Measurements from ENCODE around the gene SEMA3D. TPM values are rescaled to one million over a fixed set of nuclear protein-coding genes. Genes with fewer than 3 reads are reported as not detected.

The SEMA3D gene
- total RNA-seq, 1 experiment from 2014 or later, result 23.3 TPM

GRCh38 chr7:84949501-84949900 is 237.4 kb downstream of the SEMA3D start:
- BruUV-seq (replicated peaks), result no TSS peak
- no peaks in the 10 kb centered on the region for H3K4me1 ChIP-seq (ENCODE audit: insufficient read depth, low read length, poor library complexity, severe bottlenecking)
- H3K36me3 ChIP-seq (ENCODE audit: insufficient read depth, low read length, poor library complexity, severe bottlenecking), result no peaks in the 10 kb centered on the region
- H3K4me3 ChIP-seq (ENCODE audit: low read depth, low read length, poor library complexity, severe bottlenecking), result no peak overlapping the region
- CTCF ChIA-PET, result no interaction called here
- no peaks in the 10 kb centered on the region for H3K27me3 ChIP-seq (replicated peaks; ENCODE audit: insufficient read depth, low read depth, low read length, poor library complexity)
- intact Hi-C loops (cut with micrococcal nuclease; ENCODE audit: unreplicated experiment), result no loop called here
- DNase-seq (ENCODE audit: low spot score), result no peak
- H3K27ac ChIP-seq (ENCODE audit: low read depth, low read length, poor library complexity, severe bottlenecking), result no peak overlapping the region
- no peak for TF ChIP-seq EZH2 (IDR thresholded peaks at IDR 0.05; ENCODE audit: borderline replicate concordance, low read depth, low read length, poor library complexity, severe bottlenecking)
- TF ChIP-seq CTCF (conservative IDR thresholded peaks at IDR 0.05; ENCODE audit: low read depth, low read length), result no peak
- no peaks in the 10 kb centered on the region for H3K9me3 ChIP-seq (ENCODE audit: low read depth, low read length, poor library complexity, severe bottlenecking)
- POLR2A ChIA-PET (ENCODE audit: low non-redundant PET), result no interaction called here

GRCh38 chr7:84949067-84949466 is 237.8 kb downstream of the SEMA3D start:
- Histone ChIP-seq H3K27me3 (replicated peaks; ENCODE audit: insufficient read depth, low read depth, low read length, poor library complexity) (no peaks in the 10 kb centered on the region), H3K36me3 (ENCODE audit: insufficient read depth, low read length, poor library complexity, severe bottlenecking) (no peaks in the 10 kb centered on the region), H3K27ac (ENCODE audit: low read depth, low read length, poor library complexity, severe bottlenecking) (no peak overlapping the region), H3K4me1 (ENCODE audit: insufficient read depth, low read length, poor library complexity, severe bottlenecking) (no peaks in the 10 kb centered on the region), H3K4me3 (ENCODE audit: low read depth, low read length, poor library complexity, severe bottlenecking) (no peak overlapping the region), H3K9me3 (ENCODE audit: low read depth, low read length, poor library complexity, severe bottlenecking) (no peaks in the 10 kb centered on the region)
- TF ChIP-seq EZH2 (IDR thresholded peaks at IDR 0.05; ENCODE audit: borderline replicate concordance, low read depth, low read length, poor library complexity, severe bottlenecking) (no peak), CTCF (conservative IDR thresholded peaks at IDR 0.05; ENCODE audit: low read depth, low read length) (no peak)
- BruUV-seq (replicated peaks), result no TSS peak
- ChIA-PET POLR2A (ENCODE audit: low non-redundant PET) (no interaction called here), CTCF (no interaction called here)
- DNase-seq (ENCODE audit: low spot score), result no peak
- intact Hi-C loops (cut with micrococcal nuclease; ENCODE audit: unreplicated experiment), result no loop called here

GRCh38 chr7:84948634-84949033 is 238.2 kb downstream of the SEMA3D start:
- Histone ChIP-seq H3K27me3 (replicated peaks; ENCODE audit: insufficient read depth, low read depth, low read length, poor library complexity) (no peaks in the 10 kb centered on the region), H3K36me3 (ENCODE audit: insufficient read depth, low read length, poor library complexity, severe bottlenecking) (no peaks in the 10 kb centered on the region), H3K9me3 (ENCODE audit: low read depth, low read length, poor library complexity, severe bottlenecking) (no peaks in the 10 kb centered on the region), H3K27ac (ENCODE audit: low read depth, low read length, poor library complexity, severe bottlenecking) (no peak overlapping the region), H3K4me3 (ENCODE audit: low read depth, low read length, poor library complexity, severe bottlenecking) (no peak overlapping the region), H3K4me1 (ENCODE audit: insufficient read depth, low read length, poor library complexity, severe bottlenecking) (no peaks in the 10 kb centered on the region)
- ChIA-PET POLR2A (ENCODE audit: low non-redundant PET) (no interaction called here), CTCF (no interaction called here)
- BruUV-seq (replicated peaks), result no TSS peak
- no peak for DNase-seq (ENCODE audit: low spot score)
- intact Hi-C loops (cut with micrococcal nuclease; ENCODE audit: unreplicated experiment), result no loop called here
- TF ChIP-seq CTCF (conservative IDR thresholded peaks at IDR 0.05; ENCODE audit: low read depth, low read length), result no peak
- TF ChIP-seq EZH2 (IDR thresholded peaks at IDR 0.05; ENCODE audit: borderline replicate concordance, low read depth, low read length, poor library complexity, severe bottlenecking), result no peak

Measured in A673 (cell line).